MG63 (cell line): Measurements from ENCODE around the gene LAMTOR1. TPM values are rescaled to one million over a fixed set of nuclear protein-coding genes. Genes with fewer than 3 reads are reported as not detected.

Source experiments
- DNase-seq: peaks from one replicate; pipeline ENCODE4 v3.0.0-alpha.2; 2020
- H3K27me3 ChIP-seq: fragments of 250-450 bp; sonication (Bioruptor Pico); 2 replicates; pipeline ENCODE4 v1.5.1; 2020; ENCODE audit warnings: mild to moderate bottlenecking, moderate library complexity
- H3K36me3 ChIP-seq: fragments of 250-450 bp; sonication (Bioruptor Pico); 2 replicates; pipeline ENCODE4 v1.5.1; 2020; ENCODE audit warnings: mild to moderate bottlenecking, moderate library complexity
- H3K4me3 ChIP-seq: fragments of 250-450 bp; sonication (Bioruptor Pico); 2 replicates; pipeline ENCODE4 v1.5.1; 2020; ENCODE audit warnings: mild to moderate bottlenecking, moderate library complexity
- H3K9me3 ChIP-seq: fragments of 250-450 bp; sonication (Bioruptor Pico); 2 replicates; pipeline ENCODE4 v1.5.1; 2020; ENCODE audit warnings: mild to moderate bottlenecking, moderate library complexity
- total RNA-seq: library from RNA; depleted of rRNA; stranded (reverse); fragments of >200 nt; shearing (Covaris generic); gene quantifications from 2 replicates; pipeline ENCODE4 v1.2.3, GENCODE V29; 2014; ENCODE audit warnings: low replicate concordance

LAMTOR1 gene
- total RNA-seq, 1 experiment from 2014 or later: 130 TPM

DNA sequence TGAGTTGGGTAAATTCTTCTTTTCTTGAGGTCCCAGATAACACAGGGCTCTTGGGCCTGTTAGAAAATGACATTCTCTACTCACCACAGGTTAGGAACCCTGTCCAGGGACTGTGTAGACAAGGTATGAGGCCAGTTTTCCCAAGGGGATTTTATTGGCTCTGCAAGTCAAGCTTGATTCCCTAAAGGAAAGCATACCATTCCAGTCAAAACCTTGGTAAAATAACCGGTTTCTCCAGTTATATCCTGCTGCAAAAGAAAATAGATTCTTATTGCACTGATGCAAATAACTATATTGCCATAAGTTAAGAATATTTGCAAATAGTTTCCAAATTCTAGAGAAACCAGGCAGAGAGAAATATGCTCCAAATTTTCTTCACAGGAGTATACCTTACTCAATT lies 22.9 kb upstream of the LAMTOR1 start:
- no peak for DNase-seq
- Histone ChIP-seq H3K27me3 (no peaks in the 10 kb centered on the region), H3K36me3 (no peaks in the 10 kb centered on the region), H3K4me3 (no peak overlapping the region), H3K9me3 (peaks cover 3% of the 10 kb centered on the region)

DNA sequence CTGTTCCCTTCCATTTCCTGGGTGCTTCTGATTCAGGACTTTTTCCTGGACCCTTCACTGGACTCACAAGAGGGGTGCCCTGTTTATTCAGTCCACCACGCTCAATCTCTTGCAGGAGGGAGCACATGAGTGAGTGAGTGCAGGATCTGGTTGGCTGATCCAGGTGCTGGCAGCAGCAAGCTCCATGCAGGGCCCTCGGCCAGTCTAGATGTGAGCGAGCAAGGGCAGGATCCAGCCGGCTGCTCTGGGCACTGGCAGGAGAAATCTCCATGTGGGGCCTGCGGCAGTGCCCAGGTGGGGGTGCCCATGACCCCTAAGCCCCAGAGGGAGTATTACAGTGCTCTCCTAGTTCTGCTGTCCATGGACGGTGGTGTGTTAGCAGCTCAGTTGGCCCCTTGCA lies 20.9 kb upstream of the LAMTOR1 start:
- Histone ChIP-seq H3K9me3 (peaks cover 3% of the 10 kb centered on the region), H3K36me3 (no peaks in the 10 kb centered on the region), H3K4me3 (no peak overlapping the region), H3K27me3 (no peaks in the 10 kb centered on the region)
- no peak for DNase-seq

DNA sequence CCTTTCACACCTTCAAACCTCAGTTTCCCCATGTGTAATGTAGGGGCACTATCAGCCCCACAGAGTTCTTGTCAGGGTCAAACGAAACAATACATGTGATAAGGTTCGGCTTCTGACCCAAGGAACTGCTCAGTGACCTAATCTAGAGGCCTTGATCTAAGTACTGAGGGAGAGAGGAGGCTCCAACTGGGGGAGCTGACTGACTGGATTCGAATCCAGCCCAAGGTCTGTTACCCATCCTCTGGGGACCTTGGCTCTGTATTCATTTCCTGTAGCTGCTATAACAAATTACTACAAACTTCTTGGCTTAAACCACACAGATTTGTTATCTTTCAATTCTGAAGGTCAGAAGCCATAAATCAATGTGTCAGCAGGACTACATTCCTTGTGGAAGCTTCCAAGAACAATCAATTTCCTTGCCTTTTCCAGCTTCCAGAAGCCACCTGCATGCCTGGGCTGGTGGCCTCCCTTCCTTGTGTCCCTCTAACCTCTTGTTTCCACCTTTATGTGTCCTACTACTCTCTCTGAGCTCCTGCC lies 20.1 kb upstream of the LAMTOR1 start:
- Histone ChIP-seq H3K27me3 (no peaks in the 10 kb centered on the region), H3K36me3 (no peaks in the 10 kb centered on the region; the same call in 1 of the 2 replicates), H3K4me3 (no peak overlapping the region), H3K9me3 (peaks cover 3% of the 10 kb centered on the region)
- no peak for DNase-seq

DNA sequence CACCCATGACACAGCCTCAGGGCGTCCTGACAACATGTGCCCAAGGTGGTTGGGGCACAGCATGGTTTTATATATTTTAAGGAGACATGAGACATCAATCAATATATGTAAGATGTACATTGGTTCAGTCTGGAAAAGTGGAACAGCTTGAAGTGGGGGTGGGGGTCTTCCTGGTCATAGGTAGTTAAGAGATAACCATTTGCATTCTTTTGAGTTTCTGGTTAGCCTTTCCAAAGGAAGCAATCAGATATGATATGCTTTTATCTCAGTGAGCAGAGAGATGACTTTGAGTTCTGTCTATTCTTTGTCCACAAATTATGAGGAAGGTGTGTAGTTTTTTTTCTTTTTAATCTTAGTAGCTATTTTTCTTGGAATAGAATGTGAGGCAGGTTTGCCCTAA lies 19.5 kb upstream of the LAMTOR1 start:
- Histone ChIP-seq H3K4me3 (no peak overlapping the region), H3K36me3 (no peaks in the 10 kb centered on the region; the same call in 1 of the 2 replicates), H3K27me3 (no peaks in the 10 kb centered on the region), H3K9me3 (no peaks in the 10 kb centered on the region; the same call in 1 of the 2 replicates)
- DNase-seq: no peak

DNA sequence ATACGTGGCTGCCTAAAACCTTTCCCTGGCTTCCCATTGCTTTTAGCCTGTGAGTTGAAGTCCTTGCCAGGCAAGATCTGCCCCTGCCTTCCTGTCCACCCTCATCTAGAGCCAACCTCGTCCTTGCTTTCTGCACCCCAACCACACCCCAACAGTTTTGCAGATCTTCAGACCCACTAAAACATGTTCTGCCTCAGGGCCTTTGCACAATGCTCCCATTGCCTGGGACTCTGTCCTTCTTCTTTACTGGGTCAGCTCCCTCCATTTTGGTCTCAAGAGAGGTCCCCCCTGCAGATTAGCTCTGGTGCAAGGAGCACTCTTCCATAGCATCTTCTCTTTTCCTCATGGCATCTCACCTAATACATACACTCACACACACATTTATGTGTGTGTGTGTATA lies 17.8 kb upstream of the LAMTOR1 start:
- Histone ChIP-seq H3K36me3 (no peaks in the 10 kb centered on the region; the same call in 1 of the 2 replicates), H3K27me3 (no peaks in the 10 kb centered on the region), H3K4me3 (no peak overlapping the region), H3K9me3 (no peaks in the 10 kb centered on the region; the same call in 1 of the 2 replicates)
- DNase-seq: no peak

DNA sequence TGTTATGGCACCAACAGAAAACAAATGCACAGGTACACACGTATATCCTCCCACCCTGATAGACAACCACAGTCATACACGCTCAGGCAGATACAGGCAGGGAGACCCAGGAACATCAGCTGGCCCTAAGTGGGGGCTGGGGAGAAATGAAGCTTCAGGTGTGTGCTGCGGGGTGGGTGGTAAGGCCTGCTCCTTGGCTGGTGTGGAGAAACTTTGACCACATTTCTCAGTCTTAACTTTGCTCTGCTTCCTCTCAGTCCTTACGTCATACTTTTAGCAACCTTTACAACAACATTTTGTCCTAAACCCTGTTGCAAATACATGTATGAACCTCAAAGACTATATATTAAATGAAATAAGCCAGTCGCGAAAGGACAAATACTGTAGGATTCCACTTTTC lies 16.1 kb upstream of the LAMTOR1 start:
- H3K36me3 ChIP-seq: no peaks in the 10 kb centered on the region; the same call in 1 of the 2 replicates
- no peaks in the 10 kb centered on the region for H3K27me3 ChIP-seq
- DNase-seq: no peak
- H3K4me3 ChIP-seq: no peak overlapping the region
- no peaks in the 10 kb centered on the region; the same call in 1 of the 2 replicates for H3K9me3 ChIP-seq

DNA sequence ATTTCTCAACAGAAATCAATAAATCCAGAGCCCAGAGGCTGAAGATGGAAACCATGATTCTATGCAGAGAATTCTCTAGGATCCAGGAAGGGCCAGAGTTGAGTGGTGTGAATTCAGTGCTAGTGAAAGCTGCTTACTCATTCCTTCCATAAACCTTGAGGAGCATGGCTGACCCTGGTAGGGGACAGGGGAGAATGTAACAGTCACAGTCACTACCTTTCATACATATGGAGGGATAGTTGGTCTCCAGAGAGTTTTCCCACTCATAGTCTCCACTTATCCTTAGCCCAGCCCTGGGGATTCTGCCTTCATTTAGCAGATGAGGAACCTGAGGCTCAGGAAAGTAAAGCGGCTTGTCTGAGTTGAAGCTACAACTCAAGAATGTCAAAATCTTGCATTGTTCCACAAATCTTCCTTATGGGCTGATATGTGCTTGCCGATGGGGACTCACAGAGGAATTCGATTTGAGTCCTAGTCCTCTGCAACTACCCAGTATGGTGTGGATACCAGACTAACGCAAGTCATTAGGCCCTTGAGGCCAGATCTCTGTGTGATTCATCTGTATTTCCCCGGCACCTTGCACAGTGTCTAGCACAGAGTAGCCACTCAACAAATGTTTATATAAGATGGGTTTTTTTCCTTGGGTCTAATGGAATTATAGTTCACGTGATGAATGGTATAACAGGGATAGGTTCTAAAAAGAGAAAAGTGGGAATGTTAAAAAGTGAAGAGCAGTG lies 13.1 kb upstream of the LAMTOR1 start:
- Histone ChIP-seq H3K27me3 (no peaks in the 10 kb centered on the region), H3K36me3 (peaks cover 4% of the 10 kb centered on the region), H3K9me3 (no peaks in the 10 kb centered on the region; the same call in 1 of the 2 replicates), H3K4me3 (no peak overlapping the region)
- no peak for DNase-seq

DNA sequence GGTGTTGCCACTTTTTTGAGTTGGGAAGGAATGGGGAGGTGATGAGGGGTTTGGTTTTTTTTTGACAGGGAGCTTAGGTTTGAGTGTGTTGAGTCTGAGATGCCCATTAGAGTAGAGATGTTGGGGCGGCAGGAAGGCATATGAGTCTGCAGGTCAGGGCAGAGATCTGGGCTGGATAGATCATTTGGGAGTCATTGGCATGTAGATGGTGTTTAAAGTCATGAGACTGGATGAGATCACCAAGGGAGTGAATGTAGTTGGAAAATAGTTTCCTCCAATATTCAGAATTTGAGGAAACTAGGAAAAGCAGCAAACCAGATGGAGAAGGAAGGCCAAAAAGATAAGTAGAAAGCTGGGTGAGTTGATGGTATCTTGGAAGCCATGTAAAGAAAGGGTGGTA lies 11.5 kb upstream of the LAMTOR1 start:
- DNase-seq: peak; percentile 32

GRCh38 chr11:72112978-72113808 lies 10.1 kb upstream of the LAMTOR1 start:
- peak; percentile 91 for DNase-seq
- H3K27me3 ChIP-seq: no peaks in the 10 kb centered on the region
- H3K9me3 ChIP-seq: no peaks in the 10 kb centered on the region; the same call in 1 of the 2 replicates
- H3K36me3 ChIP-seq: peaks cover 21% of the 10 kb centered on the region
- peak overlapping the region; percentile 85 for H3K4me3 ChIP-seq

More for the DNA sequence above, 11.5 kb upstream of the LAMTOR1 start:
- no peaks in the 10 kb centered on the region; the same call in 1 of the 2 replicates for H3K9me3 ChIP-seq
- no peak overlapping the region for H3K4me3 ChIP-seq
- H3K27me3 ChIP-seq: no peaks in the 10 kb centered on the region
- H3K36me3 ChIP-seq: peaks cover 18% of the 10 kb centered on the region

- Histone ChIP-seq H3K36me3 (peaks cover 23% of the 10 kb centered on the region), H3K27me3 (no peaks in the 10 kb centered on the region), H3K4me3 (peak within 1 kb of the TSS; percentile 85), H3K9me3 (no peaks in the 10 kb centered on the region; the same call in 1 of the 2 replicates)
- peak; percentile 98 for DNase-seq
These were observed 9.3 kb upstream of the LAMTOR1 start, which contains the start of gene ANAPC15 for GRCh38 chr11:72112143-72112977. Gene ANAPC15 (minus strand): TSS chr11:72112695. CDS start chr11:72111276, 1,419 bp downstream.

- Histone ChIP-seq H3K36me3 (peaks cover 23% of the 10 kb centered on the region), H3K27me3 (no peaks in the 10 kb centered on the region), H3K4me3 (peak overlapping the region; percentile 85), H3K9me3 (no peaks in the 10 kb centered on the region; the same call in 1 of the 2 replicates)
- no peak for DNase-seq
These were observed 8.4 kb upstream of the LAMTOR1 start for GRCh38 chr11:72111300-72112142.

- no peak for DNase-seq
- H3K4me3 ChIP-seq: no peak within 1 kb of the TSS
- no peaks in the 10 kb centered on the region for H3K27me3 ChIP-seq
These were observed 2.8 kb upstream of the LAMTOR1 start, which contains the start of gene TOMT for GRCh38 chr11:72105888-72106287. Gene TOMT (plus strand): TSS chr11:72105924. CDS start chr11:72105952, 28 bp downstream.

DNA sequence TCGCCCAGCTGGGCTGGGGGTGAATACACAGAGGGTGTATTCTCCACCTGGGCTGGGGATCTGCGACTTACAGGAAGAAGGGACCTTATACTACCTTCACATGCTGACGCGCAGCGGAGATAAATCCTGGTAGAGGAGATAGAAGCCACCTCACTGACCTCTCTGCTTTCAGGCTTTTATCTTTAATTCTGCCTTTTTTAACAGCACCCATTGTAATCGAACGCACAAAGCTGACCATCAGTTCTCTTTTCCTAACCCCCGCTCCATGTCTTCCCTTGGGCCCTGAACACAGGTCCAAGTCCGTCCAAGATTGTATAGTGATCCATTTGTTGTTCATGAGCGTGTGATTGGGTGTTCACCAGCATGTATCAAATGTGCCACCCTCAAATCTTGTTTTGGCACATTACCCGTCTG lies 664 bp upstream of the LAMTOR1 start:
- Histone ChIP-seq H3K4me3 (peak overlapping the region; percentile 21), H3K27me3 (no peaks in the 10 kb centered on the region), H3K36me3 (peaks cover 33% of the 10 kb centered on the region), H3K9me3 (no peaks in the 10 kb centered on the region)
- DNase-seq: no peak

More at GRCh38 chr11:72105888-72106287, 2.8 kb upstream of the LAMTOR1 start, which contains the start of gene TOMT:
- Histone ChIP-seq H3K36me3 (peaks cover 38% of the 10 kb centered on the region), H3K9me3 (no peaks in the 10 kb centered on the region)

DNA sequence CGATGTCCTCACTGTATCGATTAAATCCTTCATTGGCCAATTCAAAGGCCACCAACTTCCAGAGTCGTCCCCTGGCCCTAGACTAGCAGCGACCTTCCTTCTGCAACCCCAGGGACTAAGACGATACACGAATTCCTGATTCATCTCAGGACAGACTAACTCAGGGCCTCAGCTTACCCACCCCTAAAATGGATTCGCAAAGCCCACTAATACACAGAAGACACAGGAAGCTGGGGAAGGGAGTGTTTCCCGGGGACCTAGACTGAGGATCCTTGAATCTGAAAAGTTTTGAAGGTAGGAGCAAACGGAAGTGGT lies 509 bp downstream of the LAMTOR1 start:
- Histone ChIP-seq H3K27me3 (no peaks in the 10 kb centered on the region), H3K4me3 (peak overlapping the region; percentile 97), H3K36me3 (peaks cover 40% of the 10 kb centered on the region), H3K9me3 (no peaks in the 10 kb centered on the region)
- no peak for DNase-seq

DNA sequence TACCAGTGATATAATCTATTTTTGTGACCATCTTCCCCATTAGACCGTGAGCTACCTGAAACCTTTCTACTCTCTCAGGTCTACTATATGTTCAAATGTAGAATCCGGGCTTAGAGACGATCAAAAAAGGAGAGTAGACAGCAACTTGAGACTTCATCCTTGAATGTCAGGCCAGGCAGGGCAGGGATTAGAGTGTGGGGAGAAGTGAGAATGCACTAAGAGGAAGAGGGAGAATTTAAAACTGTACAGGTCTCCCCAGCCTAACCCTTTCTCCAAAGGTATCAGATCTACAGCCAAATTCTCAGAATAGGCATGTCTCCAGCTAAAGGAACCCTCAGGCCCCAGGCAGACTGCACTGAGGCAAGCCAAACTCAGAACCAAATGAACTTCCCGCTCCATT lies 935 bp downstream of the LAMTOR1 start:
- H3K4me3 ChIP-seq: peak overlapping the region; percentile 97
- no peaks in the 10 kb centered on the region for H3K9me3 ChIP-seq
- H3K27me3 ChIP-seq: no peaks in the 10 kb centered on the region
- peaks cover 44% of the 10 kb centered on the region for H3K36me3 ChIP-seq
- no peak for DNase-seq
